ENCODE measurements around the gene SEC14L2. TPM values are rescaled to one million over a fixed set of nuclear protein-coding genes. Genes with fewer than 3 reads are reported as not detected.
A peak's percentile ranks its signal among the peaks of the same experiment; 100 is the strongest.

SEC14L2 gene
- total and polyA plus RNA-seq, 10 of the 15 experiments (the other 5 are each of a cell fraction or from before 2014, with no cell fraction given) = 0.08 to 4.0 (median 0.48) TPM

DNA sequence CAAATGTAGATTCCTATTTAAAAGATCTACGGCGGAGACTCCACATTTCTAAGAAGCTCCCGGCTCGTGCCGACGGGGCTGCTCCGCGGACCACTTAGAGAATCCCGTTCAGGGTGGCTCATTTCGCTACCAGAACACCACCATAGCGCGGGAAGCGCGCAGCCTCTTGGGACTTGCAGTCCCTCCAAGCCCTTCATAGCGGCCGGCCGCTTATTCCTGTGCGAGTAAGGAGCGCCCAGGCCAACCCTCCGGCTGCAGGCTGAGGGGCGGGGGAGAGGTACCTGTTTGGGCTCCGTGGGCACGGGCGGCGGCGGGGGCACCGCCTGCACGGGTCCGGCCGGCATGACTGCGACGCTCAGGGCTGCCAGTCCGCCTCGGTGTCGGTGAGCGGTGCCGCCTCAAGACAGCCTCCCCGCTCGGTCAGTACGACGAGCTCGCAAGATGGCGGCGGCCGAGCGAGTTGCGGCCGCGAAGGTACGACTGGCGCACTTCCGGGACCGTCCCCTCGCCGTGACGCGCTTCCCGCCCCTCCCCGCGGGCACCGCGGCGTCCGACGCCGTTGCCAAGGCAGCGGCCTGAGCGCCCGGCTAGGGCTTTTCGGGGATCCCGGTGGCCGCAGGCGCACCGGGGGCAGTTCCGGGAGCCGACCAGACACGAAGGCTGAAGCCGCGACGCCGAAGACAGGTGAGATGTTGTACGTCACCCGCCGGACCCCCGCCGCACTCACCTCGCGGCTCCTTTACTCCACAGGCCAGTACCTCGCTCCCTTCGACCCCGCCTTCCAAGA lies 40.2 kb upstream of the SEC14L2 start, which contains the start of the genes CCDC157 and SF3A1:
CCDC157 (plus strand) TSS at position 559 of the 787 bp plus-strand sequence. CDS start 8,994 bp downstream, outside the sequence.
SF3A1 (minus strand) TSS at position 446 of the 787 bp plus-strand sequence; CDS start at position 344, 102 bp downstream.
- no peaks in the 10 kb centered on the region for H3K9me3 ChIP-seq (replicated peaks; ENCODE audit: control insufficient read depth, insufficient read depth, low read length)
- ATAC-seq (peak; percentile 96), FAIRE-seq (no peak), DNase-seq (ENCODE audit: low read depth, low spot score) (peak; percentile 56)
- WGBS (ENCODE audit: insufficient coverage, insufficient replicate concordance, low lambda C conversion rate, missing lambda C conversion rate) = 1% methylated on average over 91 of the region's 91 CpGs
- H3K79me2 ChIP-seq (ENCODE audit: control insufficient read depth, insufficient read depth, low read length) = peaks cover 44% of the 10 kb centered on the region
- no TSS peak for BruUV-seq (replicated peaks)
- peak within 1 kb of the TSS; percentile 91 for H3K4me2 ChIP-seq (ENCODE audit: control insufficient read depth, insufficient read depth)
- SMC1A ChIA-PET (ENCODE audit: uncharacterized antibody, unreplicated experiment) = interaction anchor here (0.6 to 1.8 kb wide), 8 partner anchors 28 to 1933 kb away, joined by 3 to 10 read pairs (median 3); no protein-coding TSS in a partner anchor
- CTCF ChIA-PET = interaction anchor here (0.6 to 1.8 kb wide), 8 partner anchors 30 to 278 kb away, joined by 3 to 23 read pairs (median 3); partner anchors contain the start of genes CASTOR1 and TBC1D10A
- peak within 1 kb of the TSS; percentile 92 for H3K4me3 ChIP-seq
- H3K9ac ChIP-seq (ENCODE audit: control insufficient read depth, insufficient read depth, low read length) = peak within 1 kb of the TSS; percentile 96
- POLR2A ChIA-PET = interaction anchor here (0.6 to 5.7 kb wide), 11 partner anchors 9 to 68 kb away, joined by 3 to 35 read pairs (median 4); partner anchors contain the start of gene TBC1D10A
- H3K27me3 ChIP-seq (replicated peaks in 1 of 2; ENCODE audit: control insufficient read depth in 2 of 2, insufficient read depth in 2 of 2, low read length in 1 of 2) = no peaks in the 10 kb centered on the region
- in situ Hi-C loops (cut with MboI) = no loop called here
- intact Hi-C loops (cut with micrococcal nuclease; ENCODE audit: unreplicated experiment) = loop anchor here (2.0 kb wide), 1 partner anchor 68 kb away; the partner anchor contains the start of gene CASTOR1
- H3K4me1 ChIP-seq (ENCODE audit: control insufficient read depth, insufficient read depth, low read length) = 0 out of 2 replicates have a peak, but pooled peaks cover 5% of the 10 kb centered on the region
- RAD21 ChIA-PET (ENCODE audit: unreplicated experiment) = interaction anchor here (0.6 to 2.0 kb wide), 12 partner anchors 12 to 68 kb away, joined by 3 to 16 read pairs (median 4); partner anchors contain the start of genes CASTOR1 and TBC1D10A
- H3K27ac ChIP-seq (ENCODE audit: control insufficient read depth, insufficient read depth) = peak within 1 kb of the TSS; percentile 92
- peak within 1 kb of the TSS; percentile 88 for H2AFZ ChIP-seq (ENCODE audit: control insufficient read depth, low read depth, low read length)
- H3K36me3 ChIP-seq (ENCODE audit: control insufficient read depth in 2 of 2, insufficient read depth in 2 of 2, low read length in 1 of 2) = peaks cover 8 to 12% of the 10 kb centered on the region in 2 experiments
- no peaks in the 10 kb centered on the region for H4K20me1 ChIP-seq (ENCODE audit: control insufficient read depth, insufficient read depth)
- peak; percentile 71 for TF ChIP-seq TCF3 (IDR thresholded peaks at IDR 0.05; ENCODE audit: borderline replicate concordance, insufficient read depth, low read depth, low read length)
- no peak for TF ChIP-seq STAT1 (conservative IDR thresholded peaks at IDR 0.05)
- no peak for TF ChIP-seq NFIC (IDR thresholded peaks at IDR 0.05; ENCODE audit: low read depth, low read length)
- TF ChIP-seq FOS (IDR thresholded peaks at IDR 0.05; ENCODE audit: borderline replicate concordance, extremely low read depth, insufficient read length) = no peak
- TF ChIP-seq IRF4 (IDR thresholded peaks at IDR 0.05; ENCODE audit: low read depth, low read length) = peak; percentile 62; the same call in 1 of the 2 replicates
- TF ChIP-seq BCL11A (IDR thresholded peaks at IDR 0.05; ENCODE audit: low read depth, low read length) = peak; percentile 6; the same call in 1 of the 2 replicates
- 0 out of 2 replicates have a peak, but pooled peaks have one; percentile 26 for TF ChIP-seq ZNF207 (IDR thresholded peaks at IDR 0.05; ENCODE audit: borderline replicate concordance)
- TF ChIP-seq, protein P1, sequence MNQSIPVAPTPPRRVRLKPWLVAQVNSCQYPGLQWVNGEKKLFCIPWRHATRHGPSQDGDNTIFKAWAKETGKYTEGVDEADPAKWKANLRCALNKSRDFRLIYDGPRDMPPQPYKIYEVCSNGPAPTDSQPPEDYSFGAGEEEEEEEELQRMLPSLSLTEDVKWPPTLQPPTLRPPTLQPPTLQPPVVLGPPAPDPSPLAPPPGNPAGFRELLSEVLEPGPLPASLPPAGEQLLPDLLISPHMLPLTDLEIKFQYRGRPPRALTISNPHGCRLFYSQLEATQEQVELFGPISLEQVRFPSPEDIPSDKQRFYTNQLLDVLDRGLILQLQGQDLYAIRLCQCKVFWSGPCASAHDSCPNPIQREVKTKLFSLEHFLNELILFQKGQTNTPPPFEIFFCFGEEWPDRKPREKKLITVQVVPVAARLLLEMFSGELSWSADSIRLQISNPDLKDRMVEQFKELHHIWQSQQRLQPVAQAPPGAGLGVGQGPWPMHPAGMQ (IDR thresholded peaks at IDR 0.05; ENCODE audit: borderline replicate concordance) = no peak
- TF ChIP-seq, protein P2, sequence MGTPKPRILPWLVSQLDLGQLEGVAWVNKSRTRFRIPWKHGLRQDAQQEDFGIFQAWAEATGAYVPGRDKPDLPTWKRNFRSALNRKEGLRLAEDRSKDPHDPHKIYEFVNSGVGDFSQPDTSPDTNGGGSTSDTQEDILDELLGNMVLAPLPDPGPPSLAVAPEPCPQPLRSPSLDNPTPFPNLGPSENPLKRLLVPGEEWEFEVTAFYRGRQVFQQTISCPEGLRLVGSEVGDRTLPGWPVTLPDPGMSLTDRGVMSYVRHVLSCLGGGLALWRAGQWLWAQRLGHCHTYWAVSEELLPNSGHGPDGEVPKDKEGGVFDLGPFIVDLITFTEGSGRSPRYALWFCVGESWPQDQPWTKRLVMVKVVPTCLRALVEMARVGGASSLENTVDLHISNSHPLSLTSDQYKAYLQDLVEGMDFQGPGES (IDR thresholded peaks at IDR 0.05) = no peak
- peak; percentile 96 for TF ChIP-seq YY1 (IDR thresholded peaks at IDR 0.05; ENCODE audit: low read depth, low read length)
- TF ChIP-seq NFXL1 (IDR thresholded peaks at IDR 0.05; ENCODE audit: borderline replicate concordance) = no peak
- TF ChIP-seq, protein P3, sequence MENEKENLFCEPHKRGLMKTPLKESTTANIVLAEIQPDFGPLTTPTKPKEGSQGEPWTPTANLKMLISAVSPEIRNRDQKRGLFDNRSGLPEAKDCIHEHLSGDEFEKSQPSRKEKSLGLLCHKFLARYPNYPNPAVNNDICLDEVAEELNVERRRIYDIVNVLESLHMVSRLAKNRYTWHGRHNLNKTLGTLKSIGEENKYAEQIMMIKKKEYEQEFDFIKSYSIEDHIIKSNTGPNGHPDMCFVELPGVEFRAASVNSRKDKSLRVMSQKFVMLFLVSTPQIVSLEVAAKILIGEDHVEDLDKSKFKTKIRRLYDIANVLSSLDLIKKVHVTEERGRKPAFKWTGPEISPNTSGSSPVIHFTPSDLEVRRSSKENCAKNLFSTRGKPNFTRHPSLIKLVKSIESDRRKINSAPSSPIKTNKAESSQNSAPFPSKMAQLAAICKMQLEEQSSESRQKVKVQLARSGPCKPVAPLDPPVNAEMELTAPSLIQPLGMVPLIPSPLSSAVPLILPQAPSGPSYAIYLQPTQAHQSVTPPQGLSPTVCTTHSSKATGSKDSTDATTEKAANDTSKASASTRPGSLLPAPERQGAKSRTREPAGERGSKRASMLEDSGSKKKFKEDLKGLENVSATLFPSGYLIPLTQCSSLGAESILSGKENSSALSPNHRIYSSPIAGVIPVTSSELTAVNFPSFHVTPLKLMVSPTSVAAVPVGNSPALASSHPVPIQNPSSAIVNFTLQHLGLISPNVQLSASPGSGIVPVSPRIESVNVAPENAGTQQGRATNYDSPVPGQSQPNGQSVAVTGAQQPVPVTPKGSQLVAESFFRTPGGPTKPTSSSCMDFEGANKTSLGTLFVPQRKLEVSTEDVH (IDR thresholded peaks at IDR 0.05; ENCODE audit: low read depth, partially characterized antibody) = no peak
- TF ChIP-seq ZZZ3 (IDR thresholded peaks at IDR 0.05; ENCODE audit: control insufficient read depth, insufficient read length, low read depth) = no peak
- peak; percentile 96 for TF ChIP-seq CREB1 (IDR thresholded peaks at IDR 0.05; ENCODE audit: low read depth)
- no peak for TF ChIP-seq SREBF2 (IDR thresholded peaks at IDR 0.05; ENCODE audit: low read length)
- TF ChIP-seq, protein P4, sequence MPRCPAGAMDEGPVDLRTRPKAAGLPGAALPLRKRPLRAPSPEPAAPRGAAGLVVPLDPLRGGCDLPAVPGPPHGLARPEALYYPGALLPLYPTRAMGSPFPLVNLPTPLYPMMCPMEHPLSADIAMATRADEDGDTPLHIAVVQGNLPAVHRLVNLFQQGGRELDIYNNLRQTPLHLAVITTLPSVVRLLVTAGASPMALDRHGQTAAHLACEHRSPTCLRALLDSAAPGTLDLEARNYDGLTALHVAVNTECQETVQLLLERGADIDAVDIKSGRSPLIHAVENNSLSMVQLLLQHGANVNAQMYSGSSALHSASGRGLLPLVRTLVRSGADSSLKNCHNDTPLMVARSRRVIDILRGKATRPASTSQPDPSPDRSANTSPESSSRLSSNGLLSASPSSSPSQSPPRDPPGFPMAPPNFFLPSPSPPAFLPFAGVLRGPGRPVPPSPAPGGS (IDR thresholded peaks at IDR 0.05; ENCODE audit: borderline replicate concordance, insufficient read depth, low read depth, low read length, poor library complexity, severe bottlenecking) = no peak

Measured in GM12878 (cell line).